Kasumi-1 (cell line): ENCODE data around the gene POLN.
A peak's percentile ranks its signal among the peaks of the same experiment; 100 is the strongest.

Experiments used
- DNase-seq, 2 experiments: peaks; one replicate each; lab custom pipeline; 2025; lab: John Stamatoyannopoulos, UW

Gene POLN

GRCh38 chr4:2241410-2242353 is at the start of gene POLN, which contains the start of gene HAUS3:
Gene POLN (minus strand): TSS chr4:2242121. CDS start chr4:2229231, 12,890 bp downstream.
Gene HAUS3 (minus strand): TSS chr4:2242121. CDS start chr4:2240946, 1,175 bp downstream.
- peak; percentile 94 for DNase-seq

DNA sequence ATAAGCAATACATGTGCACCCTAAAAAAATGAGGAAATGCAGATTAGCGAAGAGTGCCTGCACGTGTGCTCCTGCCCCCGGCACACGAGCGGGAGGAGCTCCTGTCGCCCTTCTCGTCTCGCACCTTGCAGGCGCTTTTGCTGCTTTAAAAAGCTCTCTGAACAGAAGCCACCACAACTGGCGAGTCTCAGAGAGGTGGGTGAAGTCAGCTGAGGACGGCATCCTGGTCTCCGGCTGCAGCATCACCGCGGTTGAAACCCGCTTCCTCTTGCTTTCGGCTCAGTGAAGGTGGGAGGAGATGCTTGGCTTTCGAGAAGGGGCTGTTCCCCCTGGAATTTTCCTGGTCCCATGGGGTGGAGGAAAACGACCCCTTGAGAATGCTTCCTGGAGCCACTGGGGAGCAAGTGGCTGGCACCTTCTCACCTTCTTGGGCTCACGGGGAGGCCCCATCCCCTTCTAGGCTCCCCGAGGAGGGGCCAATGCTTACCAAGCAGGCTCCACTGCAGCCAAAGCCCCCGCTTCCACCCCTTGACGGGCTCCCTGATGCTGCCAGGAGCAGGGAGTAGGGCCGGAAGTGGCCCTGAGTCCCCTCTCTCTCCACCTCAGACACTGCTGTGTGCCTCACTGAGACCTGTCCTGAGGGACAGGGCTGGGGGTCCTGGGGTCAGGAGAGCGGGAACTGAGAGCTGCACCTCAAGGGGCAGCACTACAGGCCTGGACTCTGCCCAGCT is 49.2 kb upstream of the POLN start:
- DNase-seq, result peak; percentile 51 to 62

DNA sequence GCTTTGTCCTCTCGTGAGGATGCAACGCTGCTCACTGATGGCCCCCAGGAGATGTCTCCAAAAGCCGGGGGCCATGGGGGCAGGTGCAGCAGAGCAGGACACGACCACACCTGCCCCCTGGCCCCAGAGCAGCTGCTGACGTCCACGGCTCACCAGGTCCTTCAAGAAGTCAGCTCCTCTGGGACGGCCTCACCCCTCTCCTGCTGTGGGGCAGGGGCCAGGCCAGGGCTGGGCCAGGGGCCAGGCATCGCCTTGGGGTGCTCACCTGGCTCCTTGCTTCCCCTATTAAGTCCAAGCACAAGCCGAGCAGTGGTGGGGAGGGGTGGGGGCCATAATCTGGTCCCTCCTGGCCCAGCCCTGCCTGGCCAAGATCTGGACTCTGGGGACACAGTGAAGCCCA is 48.6 kb upstream of the POLN start:
- DNase-seq, result no peak

DNA sequence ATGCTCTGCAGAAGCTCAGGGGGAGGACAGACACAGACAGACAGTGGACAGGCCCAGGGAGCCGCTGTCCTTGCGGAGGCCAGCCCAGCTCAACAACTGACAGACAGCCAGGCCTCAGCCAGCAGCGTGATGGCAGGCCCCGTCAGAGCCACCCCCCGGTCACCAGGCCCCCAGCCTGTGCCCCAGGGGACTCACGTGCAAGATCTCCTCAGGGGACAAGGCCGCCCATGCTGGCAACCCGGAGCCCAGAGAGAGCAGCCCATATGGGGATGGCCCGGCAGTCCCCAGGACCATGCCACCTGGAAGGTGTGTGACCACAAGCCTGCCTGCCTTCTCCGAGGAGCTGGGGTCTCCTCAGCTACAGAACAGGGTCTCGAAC is 48.0 kb upstream of the POLN start:
- no peak for DNase-seq

- DNase-seq, result no peak
Observed at GRCh38 chr4:2289311-2289954, 47.5 kb upstream of the POLN start.

DNA sequence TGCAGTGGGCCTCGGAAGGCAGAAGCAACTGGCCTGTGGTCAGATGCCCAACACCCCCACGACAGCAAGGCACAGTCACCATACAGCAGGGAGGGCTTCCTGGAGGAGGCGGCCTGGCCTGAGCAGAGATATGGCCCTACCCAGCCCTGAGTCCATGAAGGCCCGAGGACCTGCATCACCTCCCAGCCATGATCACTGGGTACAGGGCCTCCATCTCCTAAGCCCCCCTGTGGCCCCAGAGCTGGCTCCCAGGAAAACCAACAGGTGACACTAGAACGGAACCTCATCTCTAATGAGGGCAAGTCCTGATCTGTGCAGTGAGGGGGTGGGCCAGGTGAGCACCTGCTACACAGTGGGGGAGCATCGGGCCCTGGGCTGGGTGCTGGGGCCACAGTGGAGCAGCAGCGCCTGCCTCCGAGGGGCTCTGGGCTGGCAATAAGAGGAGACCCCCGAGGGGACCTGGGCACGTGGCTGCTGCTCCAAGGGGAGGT is 46.2 kb upstream of the POLN start:
- DNase-seq, result no peak

DNA sequence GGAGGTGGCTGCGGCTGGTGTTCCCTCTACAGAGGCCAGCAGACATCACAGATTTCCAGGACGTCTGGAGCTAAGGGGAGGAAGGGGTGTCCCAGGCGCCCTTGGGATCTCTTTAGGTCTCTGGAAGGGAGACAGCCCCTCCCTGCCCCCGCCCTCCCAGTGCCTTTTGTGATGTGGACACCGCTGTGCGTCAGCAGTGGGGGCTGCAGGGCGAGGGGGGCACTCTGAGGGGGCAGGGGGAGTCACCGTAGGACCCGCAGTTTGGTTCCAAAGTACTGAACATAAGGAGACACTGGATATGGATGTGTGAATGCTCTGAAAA is 45.6 kb upstream of the POLN start:
- no peak for DNase-seq

- DNase-seq, result no peak
Observed at GRCh38 chr4:2286904-2287593, 45.1 kb upstream of the POLN start.

DNA sequence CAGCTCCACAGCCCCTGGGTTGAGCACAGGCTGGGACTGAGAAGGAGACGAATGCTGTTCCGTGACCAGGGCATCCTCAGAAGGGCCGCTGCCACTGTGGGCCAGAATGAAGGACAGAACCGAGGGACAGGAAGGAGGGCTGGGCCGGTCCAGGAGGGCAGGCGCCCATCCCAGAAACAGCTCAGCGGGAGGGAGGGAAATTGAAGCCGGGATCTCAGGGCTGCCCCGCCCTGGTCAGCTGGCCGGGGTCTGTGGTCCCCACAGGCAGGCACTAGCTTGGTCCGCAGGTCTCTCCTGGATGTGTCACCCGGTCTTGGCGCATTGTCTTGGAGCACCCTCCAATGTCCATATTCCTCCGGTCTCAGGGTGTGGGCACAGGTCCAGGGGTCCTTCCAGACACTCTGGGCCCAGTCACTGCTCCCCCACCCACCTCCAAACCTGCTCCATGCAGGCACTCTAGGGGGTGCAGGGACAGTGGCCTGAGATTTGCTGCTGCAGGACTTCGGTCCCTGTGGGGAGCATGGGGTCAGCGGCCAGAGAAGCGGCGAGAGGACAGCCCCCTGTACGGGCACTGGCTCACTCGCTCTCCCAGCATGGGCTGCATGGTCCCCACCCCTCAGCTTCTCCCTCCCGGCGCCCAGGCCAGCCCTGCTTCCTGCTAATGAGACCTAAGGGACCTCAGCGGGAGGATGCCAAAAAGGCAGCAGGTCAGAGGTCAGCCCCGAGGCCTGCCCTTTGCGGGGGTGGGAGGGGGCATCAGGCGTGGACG is 43.9 kb upstream of the POLN start:
- no peak for DNase-seq

DNA sequence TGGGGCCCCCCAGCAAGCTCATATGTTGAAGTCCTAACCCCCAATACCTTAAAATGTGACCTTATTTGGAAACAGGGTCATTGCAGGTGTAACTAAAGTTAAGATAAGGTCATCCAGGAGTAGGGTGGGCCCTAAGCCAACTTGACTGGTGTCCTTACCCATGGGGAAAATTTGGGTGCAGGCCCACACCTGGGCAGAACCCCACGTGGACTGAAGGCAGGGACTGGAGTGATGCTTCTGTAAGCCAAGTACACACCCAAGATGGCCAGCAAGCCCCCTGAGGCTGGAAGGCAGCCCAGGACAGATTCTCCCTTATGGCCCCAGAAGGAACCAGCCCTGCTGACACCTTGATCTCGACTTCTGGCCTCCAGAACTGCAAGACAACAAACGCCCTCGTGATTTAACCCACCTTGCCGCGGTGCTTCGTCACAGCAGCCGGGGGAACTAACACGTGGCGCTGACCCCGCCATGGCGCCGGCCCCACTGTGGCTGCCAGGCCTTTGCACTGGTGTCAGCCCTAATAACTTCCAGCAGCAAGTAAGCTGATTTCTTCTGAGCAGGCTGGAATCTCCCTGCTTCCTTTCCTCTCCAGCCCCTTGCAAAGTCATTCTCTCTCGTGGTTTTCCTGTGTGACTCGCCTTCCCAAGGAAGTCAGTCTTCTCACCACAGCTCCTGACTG is 43.2 kb upstream of the POLN start:
- peak in 1 of 2 experiments; percentile 14 for DNase-seq

DNA sequence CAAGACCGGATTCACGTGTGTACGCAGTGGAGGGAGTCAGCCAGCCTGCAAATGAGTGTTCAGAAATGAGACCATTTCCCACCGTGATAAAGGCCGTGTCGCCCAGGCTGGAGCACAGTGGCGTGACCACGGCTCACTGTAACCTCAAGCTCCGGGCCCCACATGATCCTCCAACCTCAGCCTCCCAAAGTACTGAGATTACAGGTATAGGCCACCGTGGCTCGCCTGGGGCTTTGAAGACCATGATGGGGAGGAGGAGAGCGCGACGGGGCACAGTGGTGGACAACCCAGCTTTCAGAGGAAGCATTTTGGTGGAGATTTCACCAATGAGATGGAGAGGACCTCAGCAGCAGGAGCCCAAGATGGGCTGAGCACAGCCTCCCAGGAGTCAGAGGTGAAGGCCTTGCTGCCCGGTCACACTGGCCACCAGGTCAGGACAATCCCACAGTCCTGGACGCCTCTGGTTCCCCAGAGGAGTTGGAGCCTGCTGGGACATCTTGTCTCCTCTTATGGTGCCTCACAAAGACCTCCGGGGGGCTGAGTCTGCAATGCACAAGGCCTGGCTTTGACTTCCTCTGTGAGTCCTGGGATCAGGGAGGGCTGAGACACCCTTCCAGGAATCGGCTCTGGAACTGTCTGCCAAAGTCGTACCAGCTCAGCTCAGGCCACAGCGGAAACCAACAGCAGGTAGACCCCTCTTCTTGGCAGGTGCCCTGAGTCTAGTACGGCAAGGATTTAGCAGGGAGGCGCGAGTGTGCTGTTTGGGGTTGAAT is 42.4 kb upstream of the POLN start:
- no peak for DNase-seq

- no peak for DNase-seq
Observed at GRCh38 chr4:2283199-2283711, 41.3 kb upstream of the POLN start.

DNA sequence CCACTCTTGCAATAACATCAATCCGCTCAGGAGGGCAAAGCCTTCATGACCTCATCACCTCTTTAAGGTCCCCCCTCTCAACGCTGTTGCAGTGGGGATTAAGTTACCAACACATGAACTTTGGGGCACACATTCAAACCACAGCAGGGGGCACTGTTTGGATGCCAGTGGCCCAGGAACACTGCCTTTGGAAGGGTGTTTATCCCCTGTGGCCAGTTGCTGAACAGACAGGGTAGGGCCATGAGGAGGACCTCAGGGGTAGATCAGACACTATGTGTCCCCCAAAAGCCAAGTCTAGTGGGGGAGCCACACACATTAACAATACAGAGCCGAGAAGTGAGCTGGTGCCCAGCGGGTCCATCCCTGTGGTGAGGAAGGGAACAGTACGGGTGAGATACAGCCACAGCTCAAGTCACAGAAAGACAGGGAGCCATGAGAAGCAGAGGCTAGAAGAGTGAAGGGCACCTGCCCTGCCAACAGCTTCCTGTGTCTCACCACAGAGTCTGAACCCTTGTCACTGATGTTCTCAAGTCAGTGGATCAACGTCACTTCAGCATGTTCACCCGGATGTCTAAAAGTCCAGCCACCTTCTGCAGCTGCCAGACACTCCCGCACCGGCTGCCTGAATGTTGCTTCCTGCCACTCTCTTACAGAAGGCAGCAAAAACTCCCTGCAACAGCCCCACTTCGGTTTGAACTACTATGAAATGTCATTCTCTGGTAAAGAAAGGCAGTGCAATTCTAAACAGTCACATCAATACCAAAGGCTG is 39.8 kb upstream of the POLN start:
- DNase-seq, result peak; percentile 77 to 86

DNA sequence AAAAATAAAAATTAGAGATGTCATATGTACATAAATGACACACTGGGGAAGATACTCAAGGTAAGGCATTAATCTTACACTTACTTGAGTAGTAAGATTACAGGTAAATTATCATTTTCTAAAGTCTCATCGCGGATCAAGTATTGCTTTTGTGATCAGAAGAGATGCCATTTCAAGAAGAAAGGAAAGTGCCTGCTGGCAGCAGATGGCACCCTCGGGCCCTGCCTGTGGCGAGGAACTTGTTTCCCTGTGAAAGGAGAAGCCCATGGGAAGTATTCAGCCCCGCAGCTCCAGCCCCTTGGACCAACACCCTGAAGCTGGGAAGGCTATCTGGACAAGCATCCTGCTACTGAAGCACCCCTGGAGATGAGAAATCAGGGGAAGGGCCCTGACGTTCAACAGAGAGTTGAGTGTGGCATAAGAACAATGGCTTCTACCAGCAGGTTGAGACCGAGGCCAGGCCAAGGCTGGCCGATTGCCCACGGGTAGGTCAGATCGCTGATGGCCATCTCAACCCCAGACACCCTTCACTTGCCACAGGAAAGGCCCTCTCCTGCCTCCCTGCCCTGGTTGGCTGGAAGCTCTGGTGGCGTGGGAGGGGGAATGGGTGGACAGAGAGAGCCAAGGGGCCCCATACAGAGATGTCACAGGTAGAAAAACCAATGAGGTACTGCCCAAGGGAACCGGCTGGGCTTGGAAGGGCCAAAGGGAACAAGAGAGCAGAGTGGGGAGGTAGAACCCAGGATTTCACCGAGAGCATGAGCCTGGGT is 38.8 kb upstream of the POLN start:
- DNase-seq, result no peak

DNA sequence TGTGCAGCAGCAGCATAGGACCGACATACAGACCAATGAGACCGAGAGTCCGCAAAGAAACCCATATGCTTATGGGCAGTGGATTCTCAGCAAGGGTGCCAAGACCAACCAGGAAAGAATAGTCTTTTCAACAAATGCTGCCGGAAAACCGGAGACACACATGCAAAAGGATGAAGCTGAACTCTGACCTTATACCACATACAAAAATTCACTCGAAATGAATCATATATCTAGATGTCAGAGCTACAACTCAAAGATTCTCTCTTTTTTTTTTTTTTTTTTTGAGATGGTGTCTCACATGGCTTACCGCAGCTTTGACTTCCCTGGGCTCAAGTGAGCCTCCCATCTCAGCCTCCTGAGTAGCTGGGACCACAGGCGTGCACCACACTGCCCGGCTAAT is 36.0 kb upstream of the POLN start:
- DNase-seq, result no peak

DNA sequence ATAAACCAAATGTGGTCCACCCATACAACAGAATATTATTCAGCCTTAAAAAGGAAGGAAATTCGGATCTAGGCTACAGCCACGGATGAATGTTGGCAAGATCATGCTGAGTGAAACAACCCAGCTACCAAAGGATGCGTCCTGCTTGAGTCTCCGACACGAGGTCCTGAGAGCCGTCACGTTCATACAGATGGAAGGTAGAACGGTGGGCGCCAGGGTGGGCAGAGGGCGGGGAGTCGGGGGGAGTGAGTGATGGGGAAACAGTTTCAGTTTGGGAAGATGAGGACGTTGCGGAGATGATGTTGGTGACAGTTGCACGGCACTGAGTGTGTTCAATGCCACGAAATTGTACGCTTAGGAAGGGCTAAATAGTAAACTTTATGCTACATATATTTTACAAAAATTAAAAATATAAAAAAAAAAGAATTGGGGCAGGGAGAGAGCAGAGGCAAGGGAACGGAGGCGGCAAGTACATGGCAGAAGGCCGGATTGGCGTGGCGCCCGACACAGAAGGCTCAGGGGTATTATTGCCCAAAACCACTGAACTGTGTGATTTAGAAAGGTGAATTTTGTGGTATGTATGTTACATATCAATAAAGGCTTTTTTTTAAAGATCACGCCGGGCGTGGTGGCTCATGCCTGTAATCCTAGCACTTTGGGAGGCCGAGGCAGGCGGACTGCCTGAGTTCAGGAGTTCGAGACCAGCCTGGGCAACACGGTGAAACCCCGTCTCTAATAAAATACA is 34.8 kb upstream of the POLN start:
- no peak for DNase-seq

- no peak for DNase-seq
Observed at GRCh38 chr4:2275546-2276251, 33.8 kb upstream of the POLN start.
